SKM-1 (cell line): Measurements from ENCODE around the gene PDSS2.
"Not testable (repeated sequence)": the region's sequence is repeated elsewhere in the genome, so short reads cannot be mapped to it uniquely, and the experiment has no call there.

Experiments used
- DNase-seq: peaks from one replicate; lab custom pipeline; 2025; ENCODE audit not compliant: unreplicated experiment; lab: John Stamatoyannopoulos, UW

The PDSS2 gene

GRCh38 chr6:107369493-107369892 lies 89.9 kb downstream of the PDSS2 start:
- DNase-seq = no peak

- DNase-seq = no peak
Measured at GRCh38 chr6:107368471-107368870, 90.9 kb downstream of the PDSS2 start.

GRCh38 chr6:107364173-107364572 lies 95.2 kb downstream of the PDSS2 start:
- not testable (repeated sequence) for DNase-seq

GRCh38 chr6:107361753-107362604 lies 97.4 kb downstream of the PDSS2 start:
- no peak for DNase-seq

GRCh38 chr6:107360476-107360875 lies 98.9 kb downstream of the PDSS2 start:
- no peak for DNase-seq

- DNase-seq = no peak
Measured at GRCh38 chr6:107357842-107358241, 101.5 kb downstream of the PDSS2 start.

- DNase-seq = no peak
Measured at GRCh38 chr6:107357031-107357430, 102.3 kb downstream of the PDSS2 start.

GRCh38 chr6:107355659-107356058 lies 103.7 kb downstream of the PDSS2 start:
- DNase-seq = no peak

- DNase-seq = no peak
Measured at GRCh38 chr6:107354451-107354850, 104.9 kb downstream of the PDSS2 start.

GRCh38 chr6:107353773-107354382 lies 105.5 kb downstream of the PDSS2 start:
- no peak for DNase-seq

GRCh38 chr6:107348224-107348623 lies 111.1 kb downstream of the PDSS2 start:
- no peak for DNase-seq

- peak; percentile 20 for DNase-seq
Measured at GRCh38 chr6:107345393-107345792, 114.0 kb downstream of the PDSS2 start.

- DNase-seq = no peak
Measured at GRCh38 chr6:107344981-107345380, 114.4 kb downstream of the PDSS2 start.

GRCh38 chr6:107344383-107344782 lies 115.0 kb downstream of the PDSS2 start:
- no peak for DNase-seq

GRCh38 chr6:107342144-107342543 lies 117.2 kb downstream of the PDSS2 start:
- peak; percentile 32 for DNase-seq

GRCh38 chr6:107340881-107341280 lies 118.5 kb downstream of the PDSS2 start:
- DNase-seq = no peak

GRCh38 chr6:107337191-107337741 lies 122.1 kb downstream of the PDSS2 start:
- DNase-seq = no peak

GRCh38 chr6:107334026-107334425 lies 125.3 kb downstream of the PDSS2 start:
- no peak for DNase-seq

- DNase-seq = no peak
Measured at GRCh38 chr6:107333491-107333890, 125.9 kb downstream of the PDSS2 start.

- no peak for DNase-seq
Measured at GRCh38 chr6:107331409-107332386, 127.7 kb downstream of the PDSS2 start.

- no peak for DNase-seq
Measured at GRCh38 chr6:107330168-107330567, 129.2 kb downstream of the PDSS2 start.
